Activated CD4-positive, alpha-beta T cell treated with anti-CD3 and anti-CD28 coated beads, Interleukin-10, Interleukin-2, amounts not matched to agents 100 ng/mL and 50 ng/mL, durations not matched to agents 16 hours and 8 hours (primary cell): ENCODE data around the gene PDE7B.
A peak's percentile ranks its signal among the peaks of the same experiment; 100 is the strongest.

Experiments used
- DNase-seq: peaks from one replicate; pipeline ENCODE4 v3.0.0-alpha.2; 2020

Gene PDE7B

GRCh38 chr6:135851442-135852271 lies at the start of gene PDE7B:
TSS of gene PDE7B (plus strand) at chr6:135851701.
- peak; percentile 72 for DNase-seq

- DNase-seq = no peak
These were observed 49.6 kb upstream of the PDE7B start for GRCh38 chr6:135801755-135802465.

- no peak for DNase-seq
These were observed 41.0 kb upstream of the PDE7B start for GRCh38 chr6:135810486-135810885.

DNA sequence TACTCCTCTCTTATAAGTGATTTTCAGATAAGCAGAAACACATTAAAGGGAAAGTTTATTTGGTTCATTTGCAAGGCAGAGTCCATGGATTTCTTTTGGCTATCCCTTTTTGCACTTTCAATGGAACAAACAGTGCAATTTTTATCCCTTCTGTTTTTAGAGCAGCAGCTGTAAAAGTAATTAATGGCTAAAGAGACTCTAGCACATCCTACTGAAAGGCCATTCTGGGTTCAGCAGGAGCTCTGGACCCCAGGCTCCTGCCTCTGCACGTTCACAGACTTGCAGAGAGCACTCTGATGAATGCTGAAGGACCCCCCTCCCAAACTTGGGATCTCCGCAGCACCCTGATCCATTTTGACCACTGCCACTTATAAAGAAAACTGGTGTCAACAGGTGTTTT lies 40.3 kb upstream of the PDE7B start:
- DNase-seq = no peak

- no peak for DNase-seq
These were observed 39.6 kb upstream of the PDE7B start for GRCh38 chr6:135811644-135812526.

DNA sequence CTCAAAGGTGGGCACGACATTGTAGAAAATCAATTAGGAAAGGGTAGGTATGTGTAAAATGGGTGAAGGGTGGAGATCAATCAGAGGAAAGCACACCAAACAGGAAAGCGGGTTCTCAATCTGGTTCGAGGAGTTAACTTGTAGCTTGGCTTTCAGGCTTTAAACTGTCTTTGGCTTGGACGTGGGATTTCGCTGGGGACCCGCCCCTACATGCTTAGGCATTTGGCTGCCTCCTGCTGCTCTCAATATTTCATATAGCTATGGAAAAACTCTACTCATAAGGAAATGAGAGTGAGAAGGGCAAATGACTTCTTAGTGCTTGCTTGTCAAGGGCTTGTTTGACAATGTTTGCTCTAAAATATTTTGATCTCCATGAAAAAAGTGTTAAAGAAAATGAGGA lies 38.1 kb upstream of the PDE7B start:
- DNase-seq = no peak

GRCh38 chr6:135814043-135814442 lies 37.5 kb upstream of the PDE7B start:
- no peak for DNase-seq

GRCh38 chr6:135815216-135815615 lies 36.3 kb upstream of the PDE7B start:
- DNase-seq = no peak

GRCh38 chr6:135817035-135817434 lies 34.5 kb upstream of the PDE7B start:
- no peak for DNase-seq

GRCh38 chr6:135819665-135820064 lies 31.8 kb upstream of the PDE7B start:
- no peak for DNase-seq

GRCh38 chr6:135820340-135820739 lies 31.2 kb upstream of the PDE7B start:
- no peak for DNase-seq

DNA sequence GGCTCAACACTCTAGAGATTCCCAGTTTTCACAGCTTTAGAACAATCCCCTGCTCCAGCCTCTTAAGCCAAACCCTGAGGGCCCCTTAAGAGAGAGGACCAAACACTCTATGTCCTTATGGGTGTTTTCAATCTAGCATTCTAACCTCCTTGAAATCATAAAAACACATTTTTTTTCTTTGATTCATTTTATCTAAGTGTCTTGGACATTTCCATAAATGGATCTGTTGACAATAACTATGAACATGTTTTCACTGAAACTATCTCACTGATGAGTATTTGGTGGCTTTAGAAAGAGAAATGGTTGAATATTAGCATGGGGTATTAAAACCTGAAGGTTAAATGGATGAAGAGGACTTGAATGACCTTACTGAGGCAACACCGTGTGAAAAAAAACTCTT lies 27.6 kb upstream of the PDE7B start:
- no peak for DNase-seq

GRCh38 chr6:135826236-135826804 lies 25.2 kb upstream of the PDE7B start:
- DNase-seq = no peak

DNA sequence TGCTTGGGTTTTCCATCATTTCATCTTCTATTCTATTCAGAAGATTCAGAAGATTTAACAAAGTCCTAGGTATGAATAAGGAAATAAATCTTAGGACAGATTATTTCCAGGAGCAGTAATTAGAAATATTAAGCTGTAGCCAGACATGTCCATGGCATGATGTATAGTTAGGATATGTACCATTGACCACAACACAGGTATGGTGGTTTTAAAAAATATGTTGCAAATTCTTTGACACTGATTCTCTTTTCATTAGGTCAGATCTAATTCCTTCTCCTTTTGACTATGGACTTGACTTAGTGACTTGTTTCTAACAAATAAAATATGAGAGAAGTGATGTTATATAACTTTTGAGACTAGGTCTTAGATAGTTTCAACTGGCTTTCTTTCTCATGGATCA lies 23.5 kb upstream of the PDE7B start:
- DNase-seq = no peak

GRCh38 chr6:135830452-135830881 lies 21.0 kb upstream of the PDE7B start:
- no peak for DNase-seq

- no peak for DNase-seq
These were observed 20.5 kb upstream of the PDE7B start for GRCh38 chr6:135831016-135831415.

- DNase-seq = no peak
These were observed 19.3 kb upstream of the PDE7B start for GRCh38 chr6:135832166-135832565.

- no peak for DNase-seq
These were observed 17.7 kb upstream of the PDE7B start for GRCh38 chr6:135833771-135834170.

- no peak for DNase-seq
These were observed 13.6 kb upstream of the PDE7B start for GRCh38 chr6:135837735-135838449.

DNA sequence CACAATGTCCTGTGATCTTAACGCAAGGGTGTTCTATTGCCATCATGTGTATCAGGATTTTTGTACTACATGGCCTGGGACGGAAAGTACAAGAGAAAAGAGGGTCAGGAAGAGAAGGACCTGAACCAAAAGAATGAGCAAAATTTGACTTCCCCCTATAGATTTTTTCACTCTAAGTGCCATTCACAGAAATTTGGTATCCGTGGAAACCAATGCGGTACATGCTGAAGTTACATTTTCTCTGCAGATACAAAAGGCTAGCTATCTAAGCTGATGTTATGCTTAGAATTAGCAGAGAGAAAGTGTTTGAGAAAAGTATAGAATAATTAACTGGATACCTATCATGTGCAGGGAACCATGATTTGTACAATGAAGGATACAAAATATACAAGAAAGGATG lies 12.4 kb upstream of the PDE7B start:
- DNase-seq = no peak

DNA sequence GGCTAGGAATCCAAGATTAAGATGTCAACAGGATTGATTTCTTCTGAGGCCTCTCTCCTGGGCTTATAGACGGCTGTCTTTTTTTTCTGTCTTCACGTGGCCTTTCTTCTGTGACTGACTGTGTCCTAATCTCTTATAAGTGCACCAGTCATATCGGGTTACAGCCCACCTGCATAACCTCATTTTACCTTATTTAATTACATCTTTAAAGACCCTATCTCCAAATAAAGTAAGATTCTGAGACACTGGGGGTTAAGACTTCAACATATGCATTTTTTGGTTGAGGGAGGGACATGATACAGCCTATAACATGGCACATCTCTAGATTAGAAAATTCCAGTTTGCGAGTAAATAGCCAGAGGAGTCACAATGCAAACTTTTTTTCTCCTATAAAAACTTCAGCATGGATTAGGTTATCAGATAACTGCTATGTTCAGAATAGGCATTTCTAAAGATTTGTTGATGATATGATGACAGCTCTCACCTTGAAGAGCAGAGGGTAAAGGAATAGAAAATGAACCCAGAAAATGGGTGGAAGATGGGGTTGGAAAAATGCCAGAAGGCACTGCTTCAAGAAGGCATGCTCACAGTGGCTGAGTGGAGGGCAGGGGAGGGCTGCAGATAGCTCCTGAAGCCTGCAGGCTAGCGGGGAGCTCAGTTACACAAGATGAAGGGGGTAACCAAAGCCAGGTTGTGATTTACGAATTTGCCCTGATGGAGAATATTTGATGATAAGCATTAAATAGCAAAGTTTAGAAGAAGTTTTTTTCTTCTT lies 8.7 kb upstream of the PDE7B start:
- no peak for DNase-seq
